Measurements from ENCODE around the gene RBM33. TPM values are rescaled to one million over a fixed set of nuclear protein-coding genes. Genes with fewer than 3 reads are reported as not detected.

RBM33 gene
- total RNA-seq, 1 experiment from 2014 or later = 61.1 TPM

- Histone ChIP-seq H3K36me3 (ENCODE audit: control insufficient read depth, insufficient read depth, low read length) (no peaks in the 10 kb centered on the region), H3K9me3 (ENCODE audit: control insufficient read depth, insufficient read depth, low read depth, low read length) (peaks cover 7% of the 10 kb centered on the region; the same call in 1 of the 2 replicates), H3K27me3 (ENCODE audit: control insufficient read depth, insufficient read depth, low read length) (peaks cover 7% of the 10 kb centered on the region; the same call in 1 of the 2 replicates), H3K4me3 (ENCODE audit: low read depth in 2 of 2, low read length in 2 of 2) (no peak overlapping the region), H3K4me1 (ENCODE audit: control insufficient read depth, insufficient read depth, low read length) (no peaks in the 10 kb centered on the region), H3K27ac (ENCODE audit: low read length) (no peak overlapping the region)
- TF ChIP-seq, protein P1, sequence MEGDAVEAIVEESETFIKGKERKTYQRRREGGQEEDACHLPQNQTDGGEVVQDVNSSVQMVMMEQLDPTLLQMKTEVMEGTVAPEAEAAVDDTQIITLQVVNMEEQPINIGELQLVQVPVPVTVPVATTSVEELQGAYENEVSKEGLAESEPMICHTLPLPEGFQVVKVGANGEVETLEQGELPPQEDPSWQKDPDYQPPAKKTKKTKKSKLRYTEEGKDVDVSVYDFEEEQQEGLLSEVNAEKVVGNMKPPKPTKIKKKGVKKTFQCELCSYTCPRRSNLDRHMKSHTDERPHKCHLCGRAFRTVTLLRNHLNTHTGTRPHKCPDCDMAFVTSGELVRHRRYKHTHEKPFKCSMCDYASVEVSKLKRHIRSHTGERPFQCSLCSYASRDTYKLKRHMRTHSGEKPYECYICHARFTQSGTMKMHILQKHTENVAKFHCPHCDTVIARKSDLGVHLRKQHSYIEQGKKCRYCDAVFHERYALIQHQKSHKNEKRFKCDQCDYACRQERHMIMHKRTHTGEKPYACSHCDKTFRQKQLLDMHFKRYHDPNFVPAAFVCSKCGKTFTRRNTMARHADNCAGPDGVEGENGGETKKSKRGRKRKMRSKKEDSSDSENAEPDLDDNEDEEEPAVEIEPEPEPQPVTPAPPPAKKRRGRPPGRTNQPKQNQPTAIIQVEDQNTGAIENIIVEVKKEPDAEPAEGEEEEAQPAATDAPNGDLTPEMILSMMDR (IDR thresholded peaks at IDR 0.05) = no peak
- TF ChIP-seq REST (IDR thresholded peaks at IDR 0.05; ENCODE audit: insufficient read depth in 1 of 2, low read depth in 2 of 2, low read length in 1 of 2) = no peak
- no peak for TF ChIP-seq TCF7L2 (IDR thresholded peaks at IDR 0.05; ENCODE audit: low read depth, low read length)
- TF ChIP-seq SIN3A (IDR thresholded peaks at IDR 0.05; ENCODE audit: borderline replicate concordance, insufficient read depth, low read depth, low read length) = no peak
- ChIA-PET CTCF (no interaction called here), POLR2A (no interaction called here)
- DNase-seq (ENCODE audit: low read depth, low spot score) (no peak), ATAC-seq (no peak)
- intact Hi-C loops (cut with micrococcal nuclease; ENCODE audit: unreplicated experiment) (no loop called here), in situ Hi-C loops (cut with HindIII; ENCODE audit: low pct_unique_long_range_greater_than_20kb, low sequenced_read_pairs) (no loop called here)
- BruUV-seq (replicated peaks) = no TSS peak
Observed at GRCh38 chr7:155624412-155624811, 20.0 kb upstream of the RBM33 start.

DNA sequence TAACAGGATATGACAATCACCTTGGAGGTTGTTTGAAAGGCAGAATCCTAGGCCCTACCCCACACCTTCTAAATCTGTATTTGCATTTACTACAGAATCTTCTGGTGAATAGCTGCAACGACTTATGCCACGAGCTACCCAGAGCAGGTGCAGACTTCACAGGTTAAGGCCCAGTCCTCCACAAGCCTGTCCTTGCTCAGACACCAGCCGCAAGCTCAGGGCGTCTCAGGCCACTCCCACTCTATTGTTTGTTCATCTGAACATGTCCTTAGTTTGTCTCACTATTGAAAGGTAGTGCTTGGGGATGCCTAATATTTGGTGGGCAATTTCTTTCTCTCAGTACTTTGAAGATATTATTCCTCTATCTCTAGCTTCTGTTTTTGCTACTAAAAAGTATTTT lies 18.9 kb upstream of the RBM33 start:
- in situ Hi-C loops (cut with HindIII; ENCODE audit: low pct_unique_long_range_greater_than_20kb, low sequenced_read_pairs) = no loop called here
- no TSS peak for BruUV-seq (replicated peaks)
- peaks cover 7% of the 10 kb centered on the region; the same call in 1 of the 2 replicates for H3K27me3 ChIP-seq (ENCODE audit: control insufficient read depth, insufficient read depth, low read length)
- intact Hi-C loops (cut with micrococcal nuclease; ENCODE audit: unreplicated experiment) = no loop called here
- CTCF ChIA-PET = no interaction called here
- no peaks in the 10 kb centered on the region for H3K4me1 ChIP-seq (ENCODE audit: control insufficient read depth, insufficient read depth, low read length)
- peaks cover 7% of the 10 kb centered on the region; the same call in 1 of the 2 replicates for H3K9me3 ChIP-seq (ENCODE audit: control insufficient read depth, insufficient read depth, low read depth, low read length)
- TF ChIP-seq TCF7L2 (IDR thresholded peaks at IDR 0.05; ENCODE audit: low read depth, low read length) (no peak), POLR2AphosphoS5 (IDR thresholded peaks at IDR 0.05; ENCODE audit: low read depth, low read length) (no peak), SIN3A (IDR thresholded peaks at IDR 0.05; ENCODE audit: borderline replicate concordance, insufficient read depth, low read depth, low read length) (no peak), REST (IDR thresholded peaks at IDR 0.05; ENCODE audit: insufficient read depth in 1 of 2, low read depth in 2 of 2, low read length in 1 of 2) (no peak)
- TF ChIP-seq, protein P1 (IDR thresholded peaks at IDR 0.05) = no peak
- no peak overlapping the region for H3K4me3 ChIP-seq (ENCODE audit: low read depth in 2 of 2, low read length in 2 of 2)
- POLR2A ChIA-PET = no interaction called here
- no peaks in the 10 kb centered on the region for H3K36me3 ChIP-seq (ENCODE audit: control insufficient read depth, insufficient read depth, low read length)
- ATAC-seq = no peak
- no peak overlapping the region for H3K27ac ChIP-seq (ENCODE audit: low read length)
- no peak for DNase-seq (ENCODE audit: low read depth, low spot score)
